NCI-H524 (cell line): Measurements from ENCODE around the gene ZHX3.

Experiments
- DNase-seq, 2 experiments: peaks; one replicate each; lab custom pipeline; 2025; lab: John Stamatoyannopoulos, UW

Gene ZHX3

GRCh38 chr20:41152108-41152757 lies 165.3 kb downstream of the ZHX3 start:
- no peak for DNase-seq

- DNase-seq = no peak
These were observed 166.2 kb downstream of the ZHX3 start for GRCh38 chr20:41151134-41151869.

GRCh38 chr20:41150664-41151063 lies 166.9 kb downstream of the ZHX3 start:
- peak in 1 of 2 experiments; percentile 33 for DNase-seq

- DNase-seq = no peak
These were observed 168.6 kb downstream of the ZHX3 start for GRCh38 chr20:41148942-41149341.

GRCh38 chr20:41147767-41148191 lies 169.8 kb downstream of the ZHX3 start:
- DNase-seq = no peak

- no peak for DNase-seq
These were observed 171.5 kb downstream of the ZHX3 start for GRCh38 chr20:41145821-41146620.

GRCh38 chr20:41145317-41145716 lies 172.2 kb downstream of the ZHX3 start:
- no peak for DNase-seq

- no peak for DNase-seq
These were observed 174.2 kb downstream of the ZHX3 start for GRCh38 chr20:41143354-41143753.

GRCh38 chr20:41142919-41143318 lies 174.6 kb downstream of the ZHX3 start:
- DNase-seq = no peak

- no peak for DNase-seq
These were observed 175.3 kb downstream of the ZHX3 start for GRCh38 chr20:41142245-41142644.

- DNase-seq = no peak
These were observed 176.2 kb downstream of the ZHX3 start for GRCh38 chr20:41141153-41141815.

- no peak for DNase-seq
These were observed 177.1 kb downstream of the ZHX3 start for GRCh38 chr20:41140226-41141133.

- DNase-seq = no peak
These were observed 178.1 kb downstream of the ZHX3 start for GRCh38 chr20:41139227-41140093.

GRCh38 chr20:41138475-41139226 lies 178.9 kb downstream of the ZHX3 start:
- DNase-seq = no peak

- peak; percentile 39 to 76 for DNase-seq
These were observed 179.7 kb downstream of the ZHX3 start for GRCh38 chr20:41137614-41138474.

- DNase-seq = peak; percentile 66 to 87
These were observed 180.6 kb downstream of the ZHX3 start, which contains the start of gene PLCG1 for GRCh38 chr20:41136680-41137613. PLCG1 (plus strand) TSS chr20:41137543; CDS start chr20:41137642, 99 bp downstream.
